DOHH2 (cell line): ENCODE results near the gene WDTC1.

Experiments
- H3F3A ChIP-seq: fragments of 200-600 bp; sonication (generic), shearing (Covaris generic); 2 replicates; pipeline ENCODE4 v1.6.0; 2016; ENCODE audit warnings: antibody characterized with exemption, mild to moderate bottlenecking; ENCODE audit not compliant: control insufficient read depth, insufficient read depth
- H3K27ac ChIP-seq: fragments of 200-600 bp; sonication (generic); 2 replicates; pipeline ENCODE4 v1.5.1; 2014; ENCODE audit warnings: low read depth, mild to moderate bottlenecking, low read length, moderate library complexity
- H3K27me3 ChIP-seq: fragments of 200-600 bp; sonication (generic); 2 replicates; pipeline ENCODE4 v1.6.1; 2014; ENCODE audit warnings: mild to moderate bottlenecking, low read length, mixed read lengths; ENCODE audit not compliant: control insufficient read depth
- H3K36me3 ChIP-seq: fragments of 200-600 bp; sonication (generic); 2 replicates; pipeline ENCODE4 v1.6.1; 2014; ENCODE audit warnings: mild to moderate bottlenecking, low read length, moderate library complexity, mixed read lengths; ENCODE audit not compliant: control insufficient read depth
- H3K4me1 ChIP-seq: fragments of 200-600 bp; sonication (generic); 2 replicates; pipeline ENCODE4 v1.6.1; 2014; ENCODE audit warnings: mild to moderate bottlenecking, low read length, mixed read lengths; ENCODE audit not compliant: control insufficient read depth
- H3K4me2 ChIP-seq: fragments of 200-600 bp; sonication (generic); 2 replicates; pipeline ENCODE4 v1.6.0; 2014; ENCODE audit warnings: mild to moderate bottlenecking, low read length, moderate library complexity
- H3K4me3 ChIP-seq: fragments of 200-600 bp; sonication (generic); 2 replicates; pipeline ENCODE4 v1.5.1; 2014; ENCODE audit warnings: mild to moderate bottlenecking, low read length, mixed read lengths
- H3K79me2 ChIP-seq: fragments of 200-600 bp; sonication (generic); 2 replicates; pipeline ENCODE4 v1.6.1; 2014; ENCODE audit warnings: mild to moderate bottlenecking, low read length, mixed read lengths; ENCODE audit not compliant: control insufficient read depth
- H3K9me2 ChIP-seq: fragments of 200-600 bp; sonication (generic); replicated peaks from 2 replicates; pipeline ENCODE4 v1.6.1; 2014; ENCODE audit warnings: mild to moderate bottlenecking, low read length, mixed read lengths; ENCODE audit not compliant: control insufficient read depth
- H3K9me3 ChIP-seq: fragments of 200-600 bp; sonication (generic); 2 replicates; pipeline ENCODE4 v1.6.1; 2014; ENCODE audit warnings: antibody characterized with exemption, low read length, mixed read lengths; ENCODE audit not compliant: control insufficient read depth, insufficient read depth
- H4K20me1 ChIP-seq: fragments of 200-600 bp; sonication (generic); 2 replicates; pipeline ENCODE4 v1.6.0; 2014; ENCODE audit warnings: low read depth, mild to moderate bottlenecking, antibody characterized with exemption, low read length, moderate library complexity; ENCODE audit not compliant: control insufficient read depth, insufficient read depth
- EZH2phosphoT487 ChIP-seq: fragments of 200-600 bp; sonication (generic); IDR thresholded peaks from 2 replicates; pipeline ENCODE4 v1.6.1; 2017; ENCODE audit warnings: borderline replicate concordance, mild to moderate bottlenecking, antibody characterized with exemption, low read length, moderate library complexity, mixed read lengths
- TF ChIP-seq, protein P1 (sequence below): fragments of 200-600 bp; sonication (generic); IDR thresholded peaks from one replicate; pipeline ENCODE4 v1.5.1; 2014; ENCODE audit warnings: antibody characterized with exemption, mild to moderate bottlenecking, low read depth, low read length; ENCODE audit not compliant: poor library complexity, severe bottlenecking

WDTC1 gene

DNA sequence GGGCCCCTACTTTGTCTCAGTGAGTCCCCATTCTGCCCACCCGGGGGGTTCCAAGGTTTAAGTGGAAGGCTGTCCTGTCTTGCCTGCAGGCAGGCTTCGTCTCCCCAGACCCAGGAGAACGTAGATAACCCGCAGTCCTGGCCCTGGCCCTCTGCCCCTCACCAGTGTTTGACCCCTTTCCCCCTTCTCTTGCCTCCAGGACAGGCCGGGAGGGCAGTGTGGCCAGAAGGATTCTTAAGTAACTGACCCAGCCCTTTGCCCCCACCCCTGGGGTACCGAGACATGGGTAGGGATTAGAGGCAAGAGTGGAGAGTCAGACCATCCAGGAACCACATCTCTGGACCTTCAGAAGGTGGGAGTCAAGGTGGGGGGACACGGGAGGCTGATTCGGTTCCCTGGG lies 96.4 kb downstream of the WDTC1 start:
- Histone ChIP-seq H3K9me2 (no peaks in the 10 kb centered on the region), H3K79me2 (peaks cover 46% of the 10 kb centered on the region), H3F3A (no peaks in the 10 kb centered on the region), H3K4me1 (peaks cover 9% of the 10 kb centered on the region), H3K9me3 (no peaks in the 10 kb centered on the region), H3K36me3 (peaks cover 66% of the 10 kb centered on the region), H3K4me3 (no peak overlapping the region), H3K4me2 (no peak overlapping the region), H4K20me1 (no peaks in the 10 kb centered on the region), H3K27me3 (no peaks in the 10 kb centered on the region), H3K27ac (no peak overlapping the region)
- TF ChIP-seq, protein P1, sequence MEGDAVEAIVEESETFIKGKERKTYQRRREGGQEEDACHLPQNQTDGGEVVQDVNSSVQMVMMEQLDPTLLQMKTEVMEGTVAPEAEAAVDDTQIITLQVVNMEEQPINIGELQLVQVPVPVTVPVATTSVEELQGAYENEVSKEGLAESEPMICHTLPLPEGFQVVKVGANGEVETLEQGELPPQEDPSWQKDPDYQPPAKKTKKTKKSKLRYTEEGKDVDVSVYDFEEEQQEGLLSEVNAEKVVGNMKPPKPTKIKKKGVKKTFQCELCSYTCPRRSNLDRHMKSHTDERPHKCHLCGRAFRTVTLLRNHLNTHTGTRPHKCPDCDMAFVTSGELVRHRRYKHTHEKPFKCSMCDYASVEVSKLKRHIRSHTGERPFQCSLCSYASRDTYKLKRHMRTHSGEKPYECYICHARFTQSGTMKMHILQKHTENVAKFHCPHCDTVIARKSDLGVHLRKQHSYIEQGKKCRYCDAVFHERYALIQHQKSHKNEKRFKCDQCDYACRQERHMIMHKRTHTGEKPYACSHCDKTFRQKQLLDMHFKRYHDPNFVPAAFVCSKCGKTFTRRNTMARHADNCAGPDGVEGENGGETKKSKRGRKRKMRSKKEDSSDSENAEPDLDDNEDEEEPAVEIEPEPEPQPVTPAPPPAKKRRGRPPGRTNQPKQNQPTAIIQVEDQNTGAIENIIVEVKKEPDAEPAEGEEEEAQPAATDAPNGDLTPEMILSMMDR: no peak
- TF ChIP-seq EZH2phosphoT487: no peak

DNA sequence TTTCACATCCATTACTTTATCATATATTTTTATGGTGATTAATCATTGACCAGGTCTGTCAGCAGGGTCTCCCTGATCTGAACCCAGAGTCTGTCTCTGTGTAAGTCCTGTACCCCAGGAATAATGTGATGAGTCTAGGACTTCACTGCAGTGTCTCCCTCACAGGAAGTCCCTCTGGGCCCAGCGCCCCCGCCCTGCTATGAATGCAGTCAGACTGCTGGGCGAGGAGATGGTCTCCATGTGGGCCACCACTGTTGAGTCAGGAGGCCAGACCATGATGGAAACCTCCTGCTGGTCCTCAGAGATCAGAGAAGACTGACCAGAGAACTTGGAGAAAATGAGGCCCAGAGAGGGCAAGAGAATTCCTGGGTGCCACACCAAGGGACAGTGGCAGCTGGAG lies 97.0 kb downstream of the WDTC1 start:
- TF ChIP-seq, protein P1: no peak
- no peak for TF ChIP-seq EZH2phosphoT487
- Histone ChIP-seq H4K20me1 (no peaks in the 10 kb centered on the region), H3F3A (no peaks in the 10 kb centered on the region), H3K9me2 (no peaks in the 10 kb centered on the region), H3K79me2 (peaks cover 40% of the 10 kb centered on the region), H3K27me3 (no peaks in the 10 kb centered on the region), H3K4me2 (no peak overlapping the region), H3K9me3 (no peaks in the 10 kb centered on the region), H3K4me3 (no peak overlapping the region), H3K36me3 (peaks cover 59% of the 10 kb centered on the region), H3K4me1 (peaks cover 9% of the 10 kb centered on the region), H3K27ac (no peak overlapping the region)

DNA sequence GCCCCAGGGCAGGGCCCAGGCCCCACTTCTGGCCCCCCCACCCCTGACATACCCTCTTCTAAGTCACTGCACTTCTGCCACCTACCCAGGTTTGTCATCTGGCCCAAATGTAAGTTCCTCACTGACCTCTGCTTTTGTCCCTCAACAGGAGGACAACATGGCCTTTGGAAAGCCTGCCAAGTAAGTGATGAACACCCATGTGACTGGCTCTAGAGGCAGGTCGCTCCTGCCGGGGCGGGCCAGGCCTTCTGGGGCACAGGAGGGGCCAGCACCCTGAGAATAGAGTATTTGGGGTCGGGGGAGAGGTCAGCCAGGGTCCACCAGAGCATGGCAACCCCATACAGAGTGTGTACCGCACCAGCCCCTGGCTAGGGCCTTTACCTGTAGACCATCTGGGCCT lies 97.5 kb downstream of the WDTC1 start:
- H4K20me1 ChIP-seq: no peaks in the 10 kb centered on the region
- no peaks in the 10 kb centered on the region for H3K9me2 ChIP-seq
- peaks cover 35% of the 10 kb centered on the region for H3K79me2 ChIP-seq
- H3K27ac ChIP-seq: no peak overlapping the region
- peaks cover 9% of the 10 kb centered on the region for H3K4me1 ChIP-seq
- no peak for TF ChIP-seq EZH2phosphoT487
- TF ChIP-seq, protein P1: no peak
- H3K36me3 ChIP-seq: peaks cover 54% of the 10 kb centered on the region
- H3F3A ChIP-seq: no peaks in the 10 kb centered on the region
- no peak overlapping the region for H3K4me3 ChIP-seq
- H3K9me3 ChIP-seq: no peaks in the 10 kb centered on the region
- H3K4me2 ChIP-seq: no peak overlapping the region
- H3K27me3 ChIP-seq: no peaks in the 10 kb centered on the region
